ENCODE measurements around the gene P2RY11. TPM values are rescaled to one million over a fixed set of nuclear protein-coding genes. Genes with fewer than 3 reads are reported as not detected.

P2RY11 gene
- total RNA-seq, 1 experiment from 2014 or later: 60.6 TPM

- Histone ChIP-seq H3K79me1 (ENCODE audit: insufficient read depth, low read depth, low read length, poor library complexity, severe bottlenecking) (no peaks in the 10 kb centered on the region), H2BK120ac (ENCODE audit: low read depth, low read length, poor library complexity, severe bottlenecking) (no peak overlapping the region), H2BK12ac (ENCODE audit: insufficient read length, low read depth, low read length) (no peak overlapping the region), H2AFZ (ENCODE audit: low read length) (no peak overlapping the region), H3K23me2 (ENCODE audit: insufficient read length, low read depth, low read length, poor library complexity, severe bottlenecking) (no peaks in the 10 kb centered on the region), H3K14ac (ENCODE audit: insufficient read depth, low read length) (no peak overlapping the region), H4K5ac (ENCODE audit: insufficient read length, low read depth, low read length) (no peak overlapping the region), H3K27me3 (ENCODE audit: insufficient read depth, low read length) (no peaks in the 10 kb centered on the region), H3K79me2 (ENCODE audit: insufficient read depth, low read length) (no peaks in the 10 kb centered on the region), H4K91ac (ENCODE audit: insufficient read length, low read depth, low read length) (no peak overlapping the region), H3K23ac (ENCODE audit: insufficient read length, low read depth, low read length) (no peak overlapping the region), H3K9me3 (ENCODE audit: control insufficient read depth, low read depth, low read length) (no peaks in the 10 kb centered on the region), H3K4ac (ENCODE audit: low read depth, low read length) (no peak overlapping the region), H3K18ac (ENCODE audit: insufficient read length, low read depth, low read length) (no peak overlapping the region), H3K27ac (ENCODE audit: insufficient read length, low read depth, low read length) (no peak overlapping the region), H3T11ph (ENCODE audit: low read length) (no peak overlapping the region), H2AK5ac (ENCODE audit: insufficient read length, low read length) (no peak overlapping the region), H2BK15ac (ENCODE audit: low read depth, low read length) (no peak overlapping the region), H3K4me1 (ENCODE audit: insufficient read depth, low read length) (no peaks in the 10 kb centered on the region), H3K56ac (ENCODE audit: insufficient read length, low read depth, low read length) (no peak overlapping the region), H4K20me1 (ENCODE audit: control insufficient read depth, insufficient read depth, insufficient read length) (no peaks in the 10 kb centered on the region), H4K8ac (replicated peaks; ENCODE audit: insufficient read length, low read depth, low read length) (no peak overlapping the region), H3K4me2 (ENCODE audit: insufficient read depth, insufficient read length, low read length) (no peak overlapping the region), H2BK5ac (ENCODE audit: insufficient read length, low read length) (no peak overlapping the region), H3K9ac (ENCODE audit: extremely low read depth, insufficient read length, low read length) (no peak overlapping the region), H2BK20ac (ENCODE audit: low read depth, low read length, poor library complexity, severe bottlenecking) (no peak overlapping the region)
- H3K27ac Mint-ChIP-seq: no peak overlapping the region; a peak in 1 of 7 replicates
- H3K9me3 Mint-ChIP-seq: no peaks in the 10 kb centered on the region
- H3K27me3 Mint-ChIP-seq (ENCODE audit: low read depth): no peaks in the 10 kb centered on the region
- DNase-seq: no peak
- no CpG with 5 or more reads among the region's 16 CpGs for WGBS (ENCODE audit: extremely low coverage, insufficient read length, low lambda C conversion rate)
- peaks cover 48 to 96% (median 84%) of the 10 kb centered on the region in 3 experiments for H3K36me3 Mint-ChIP-seq (ENCODE audit: insufficient read depth in 1 of 3, low read depth in 3 of 3)
- H3K4me1 Mint-ChIP-seq: no peaks in the 10 kb centered on the region
- no peak overlapping the region for H3K4me3 Mint-ChIP-seq
- TF ChIP-seq, protein P1, sequence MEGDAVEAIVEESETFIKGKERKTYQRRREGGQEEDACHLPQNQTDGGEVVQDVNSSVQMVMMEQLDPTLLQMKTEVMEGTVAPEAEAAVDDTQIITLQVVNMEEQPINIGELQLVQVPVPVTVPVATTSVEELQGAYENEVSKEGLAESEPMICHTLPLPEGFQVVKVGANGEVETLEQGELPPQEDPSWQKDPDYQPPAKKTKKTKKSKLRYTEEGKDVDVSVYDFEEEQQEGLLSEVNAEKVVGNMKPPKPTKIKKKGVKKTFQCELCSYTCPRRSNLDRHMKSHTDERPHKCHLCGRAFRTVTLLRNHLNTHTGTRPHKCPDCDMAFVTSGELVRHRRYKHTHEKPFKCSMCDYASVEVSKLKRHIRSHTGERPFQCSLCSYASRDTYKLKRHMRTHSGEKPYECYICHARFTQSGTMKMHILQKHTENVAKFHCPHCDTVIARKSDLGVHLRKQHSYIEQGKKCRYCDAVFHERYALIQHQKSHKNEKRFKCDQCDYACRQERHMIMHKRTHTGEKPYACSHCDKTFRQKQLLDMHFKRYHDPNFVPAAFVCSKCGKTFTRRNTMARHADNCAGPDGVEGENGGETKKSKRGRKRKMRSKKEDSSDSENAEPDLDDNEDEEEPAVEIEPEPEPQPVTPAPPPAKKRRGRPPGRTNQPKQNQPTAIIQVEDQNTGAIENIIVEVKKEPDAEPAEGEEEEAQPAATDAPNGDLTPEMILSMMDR (conservative IDR thresholded peaks at IDR 0.05): no peak
These were observed 48.1 kb downstream of the P2RY11 start for GRCh38 chr19:10159610-10160009.
